SK-MEL-5 (cell line): ENCODE results near the gene CHID1. TPM values are rescaled to one million over a fixed set of nuclear protein-coding genes. Genes with fewer than 3 reads are reported as not detected.

Experiments used
- DNase-seq: peaks from one replicate; pipeline ENCODE4 v3.0.0-alpha.2; 2016; ENCODE audit warnings: low read depth, low spot score
- in situ Hi-C: cut with HindIII; loops from 2 replicates; pipeline ENCODE4 v1.10.0; 2016; ENCODE audit warnings: low sequenced_read_pairs, high pct_unique_total_duplicates, low pct_unique_long_range_greater_than_20kb
- total RNA-seq: library from RNA; depleted of rRNA; stranded (reverse); fragments of >200 nt; shearing (Covaris generic); gene quantifications from 2 replicates; pipeline ENCODE4 v1.2.3, GENCODE V29; 2014

Gene CHID1
- total RNA-seq, 1 experiment from 2014 or later: 31.0 TPM

DNA sequence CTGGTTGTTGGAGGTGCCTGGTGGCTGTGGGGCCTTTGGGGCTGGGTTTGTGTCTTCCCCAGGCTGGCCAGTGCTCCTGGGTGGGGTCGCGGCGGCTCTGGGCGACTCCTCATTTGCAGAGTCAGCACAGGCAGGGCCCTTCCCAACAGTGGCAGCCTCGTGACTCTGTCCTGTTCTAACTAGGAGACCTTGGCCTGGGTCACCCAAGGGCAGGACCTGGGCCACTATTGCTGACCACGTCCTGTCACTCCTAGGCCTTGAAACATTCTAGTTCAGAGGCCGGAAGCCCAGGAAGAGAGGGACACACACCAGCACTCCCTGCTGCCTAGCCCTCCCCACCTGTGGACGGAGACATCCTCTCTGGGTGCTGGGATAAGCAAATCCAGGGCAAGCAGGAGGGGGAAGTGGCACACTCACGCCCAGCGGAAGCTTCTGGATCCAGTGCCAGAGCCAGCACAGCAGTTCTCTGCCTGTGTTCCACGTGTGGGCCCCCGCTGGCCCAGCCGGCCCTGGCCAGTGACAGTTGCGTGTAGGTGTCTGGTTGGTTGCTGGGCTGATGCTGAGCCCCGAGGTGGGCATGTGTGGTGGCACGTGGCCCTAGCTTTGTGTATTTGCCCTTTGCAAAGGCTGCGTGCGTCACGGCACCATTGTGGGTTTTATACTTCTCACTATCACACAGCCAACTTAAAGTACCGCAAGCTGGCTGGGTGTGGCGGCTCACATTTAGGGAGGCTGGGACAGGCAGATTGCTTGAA is 4.3 kb upstream of the CHID1 start:
- in situ Hi-C loops: no loop called here
- no peak for DNase-seq

DNA sequence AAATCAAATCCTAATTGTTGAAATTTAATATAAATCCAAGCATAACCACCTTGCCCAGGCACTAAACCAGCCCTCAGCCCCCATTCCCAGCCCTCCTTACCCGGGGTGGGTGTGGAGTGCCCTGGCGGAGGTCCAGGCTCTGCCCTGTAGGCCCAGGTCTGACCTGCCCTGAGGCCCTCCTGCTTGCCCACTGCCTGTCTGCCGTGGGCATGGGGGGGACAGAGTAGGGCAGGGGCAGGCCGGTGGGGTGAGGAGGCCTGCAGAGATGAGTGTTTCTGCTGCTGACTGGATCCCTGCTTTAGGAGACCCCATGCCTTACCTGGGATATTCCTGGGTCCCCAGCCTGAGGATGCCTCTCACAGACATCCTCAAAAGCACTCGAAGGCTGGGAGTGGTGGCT is 3.6 kb upstream of the CHID1 start:
- in situ Hi-C loops: no loop called here
- no peak for DNase-seq

DNA sequence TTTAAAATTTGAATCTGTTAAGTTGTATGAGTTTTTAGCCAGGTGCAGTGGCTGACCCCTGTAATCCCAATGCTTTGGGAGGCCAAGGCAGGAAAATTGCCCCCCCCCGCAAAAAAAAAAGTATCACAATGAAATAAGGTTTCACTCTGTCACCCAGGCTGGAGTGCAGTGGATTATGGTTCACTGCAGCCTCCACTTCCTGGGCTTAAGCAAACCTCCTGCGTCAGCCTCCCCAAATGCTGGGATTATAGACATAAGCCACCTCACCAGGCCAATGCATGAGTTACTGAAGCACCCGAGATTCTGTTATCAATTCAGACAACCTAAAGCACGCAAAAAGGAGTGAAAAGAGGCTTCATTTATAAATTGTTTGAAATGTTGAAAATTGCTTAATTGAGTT is 2.4 kb upstream of the CHID1 start:
- in situ Hi-C loops: no loop called here

DNA sequence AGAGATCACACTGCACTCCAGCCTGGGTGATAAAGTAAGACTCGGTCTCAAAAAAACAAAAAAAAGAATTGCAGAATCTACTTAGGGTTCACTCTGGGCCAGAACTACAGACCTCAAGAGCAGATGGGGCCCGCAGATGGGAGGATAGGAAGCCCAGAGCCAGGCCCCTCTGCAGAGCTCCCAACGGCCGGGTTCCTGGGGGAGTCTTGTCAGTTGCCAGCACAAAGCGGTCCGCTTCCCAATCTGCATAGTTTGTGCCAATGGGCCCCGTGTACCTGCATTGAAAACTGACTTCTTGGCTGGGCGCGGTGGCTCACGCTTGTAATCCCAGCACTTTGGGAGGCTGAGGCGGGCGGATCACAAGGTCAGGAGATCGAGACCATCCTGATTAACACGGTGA is 1.7 kb upstream of the CHID1 start:
- in situ Hi-C loops: no loop called here

More for the DNA sequence above, 2.4 kb upstream of the CHID1 start:
- DNase-seq: no peak

DNA sequence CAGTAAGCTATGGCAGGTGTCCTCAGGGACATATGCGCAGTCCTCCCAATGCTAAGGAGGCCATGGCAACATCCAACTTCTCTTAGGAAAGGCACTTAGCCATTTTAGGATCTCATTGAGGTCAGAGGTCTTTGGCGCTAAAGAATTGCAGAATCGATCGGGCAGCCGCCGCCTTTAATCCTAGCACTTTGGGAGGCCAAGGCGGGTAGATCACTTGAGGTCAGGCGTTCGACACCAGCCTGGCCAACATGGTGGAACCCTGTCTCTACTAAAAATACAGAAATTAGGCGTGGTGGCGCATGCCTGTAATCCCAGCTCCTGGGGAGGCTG is 1.2 kb upstream of the CHID1 start:
- in situ Hi-C loops: no loop called here
- DNase-seq: no peak

More for the DNA sequence above, 1.7 kb upstream of the CHID1 start:
- no peak for DNase-seq

DNA sequence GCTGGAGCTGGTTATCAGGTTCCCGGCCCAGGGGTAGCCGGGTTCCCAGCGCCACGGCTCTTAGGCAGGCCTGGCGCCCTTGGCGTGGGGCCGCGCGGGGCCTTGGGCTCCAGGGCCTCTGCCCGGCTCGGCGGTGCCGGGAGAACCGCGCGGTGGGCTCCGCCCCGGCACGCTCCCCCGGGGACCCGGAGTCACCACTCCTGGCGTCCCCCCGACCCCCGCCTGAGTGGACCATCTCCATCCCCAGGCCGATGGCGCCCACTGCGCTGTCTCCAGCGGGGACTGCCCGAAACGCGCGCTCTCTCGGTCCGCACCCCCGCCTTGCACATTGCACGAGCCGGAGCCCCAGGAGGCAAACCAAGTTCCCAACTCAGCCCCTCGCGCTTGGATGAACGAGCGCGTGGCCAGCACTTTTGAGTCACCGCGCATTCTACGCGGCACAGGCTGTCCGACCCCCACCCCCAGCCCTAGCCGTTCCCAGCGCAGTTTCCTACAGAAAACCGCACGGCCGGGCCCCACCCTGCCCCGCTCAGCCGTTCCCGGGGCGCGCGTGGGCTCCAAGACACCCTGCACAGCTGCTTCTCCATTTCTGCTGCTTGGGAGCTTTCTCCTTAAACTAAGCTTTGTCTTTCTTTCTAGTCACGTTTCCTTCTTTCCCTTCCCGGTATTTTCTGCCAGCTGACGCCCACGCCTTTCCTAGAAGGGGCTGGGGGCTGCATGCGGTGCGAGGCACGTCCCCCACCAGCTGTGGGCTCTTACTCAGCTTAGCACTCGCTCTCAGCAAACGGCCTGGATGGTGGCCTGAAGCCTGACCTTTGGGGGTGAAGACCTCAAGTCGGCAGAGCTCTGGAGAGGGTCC is 650 bp upstream of the CHID1 start:
- in situ Hi-C loops: no loop called here
- DNase-seq: peak; percentile 17

DNA sequence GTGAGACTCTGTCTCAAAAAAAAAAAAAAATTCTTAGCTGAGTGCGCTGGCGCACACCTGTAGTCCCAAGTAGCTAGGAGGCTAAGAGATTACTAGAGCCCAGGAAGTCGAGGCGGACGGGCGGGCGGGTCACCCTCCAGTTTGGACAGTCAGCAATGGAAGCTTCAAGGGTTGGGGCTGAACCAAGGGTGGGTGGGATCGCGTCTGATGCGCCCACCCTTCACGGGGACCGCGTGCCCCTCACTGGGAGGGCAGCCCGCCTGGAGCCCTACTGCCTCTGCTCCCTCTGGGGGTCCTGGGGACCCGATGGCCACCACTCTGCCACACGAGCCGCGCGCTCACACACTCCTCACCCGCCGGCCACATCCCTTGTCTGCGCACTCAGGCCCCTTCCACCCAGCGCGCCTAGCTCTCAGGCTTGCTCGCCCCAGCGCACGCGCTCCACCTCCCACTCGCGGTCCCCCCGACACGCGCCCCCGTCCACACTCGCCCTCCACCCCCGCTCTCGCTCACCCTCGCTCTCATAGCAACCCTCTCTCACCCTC is 494 bp downstream of the CHID1 start:
- in situ Hi-C loops: no loop called here

DNA sequence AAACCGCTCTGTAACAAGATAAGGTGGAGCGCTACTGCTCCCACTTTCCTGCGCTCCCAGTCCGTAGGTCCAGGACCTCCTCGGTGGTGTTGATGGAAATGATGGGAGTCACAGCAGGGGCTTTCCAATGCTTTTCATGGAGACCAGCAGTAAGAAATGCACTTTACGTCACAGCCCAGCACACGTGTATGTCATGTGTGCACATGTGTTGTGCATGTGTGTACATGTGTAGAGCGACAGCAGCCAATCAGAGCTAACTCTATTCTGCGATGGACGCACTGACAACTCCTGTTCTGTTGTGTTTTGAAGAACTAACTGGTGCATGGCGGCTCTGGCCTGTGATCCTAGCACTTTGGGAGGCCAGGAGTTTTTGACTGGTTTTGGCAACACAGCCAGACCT is 1.2 kb downstream of the CHID1 start:
- no peak for DNase-seq
- in situ Hi-C loops: no loop called here

More for the DNA sequence above, 494 bp downstream of the CHID1 start:
- no peak for DNase-seq

DNA sequence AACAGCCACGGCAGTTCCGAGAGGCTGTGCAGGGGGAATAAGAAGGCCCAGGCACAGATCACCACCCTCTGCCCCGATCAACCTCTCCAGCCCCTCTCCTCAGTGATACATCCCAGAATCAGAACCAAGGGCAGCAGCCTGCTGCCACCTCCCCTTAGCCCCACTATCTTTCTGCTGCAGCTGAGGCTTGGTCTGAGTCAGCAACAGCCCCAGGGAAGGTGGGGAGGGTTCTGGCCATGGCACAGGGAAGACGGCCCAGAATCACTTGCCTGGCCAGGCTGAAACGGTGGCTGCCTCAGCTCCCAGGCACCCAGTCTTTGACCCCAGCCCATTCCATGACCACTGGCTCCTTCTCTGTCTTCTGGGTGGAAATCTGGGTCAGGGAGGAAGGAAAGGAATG is 2.3 kb downstream of the CHID1 start:
- in situ Hi-C loops: no loop called here
- DNase-seq: no peak

DNA sequence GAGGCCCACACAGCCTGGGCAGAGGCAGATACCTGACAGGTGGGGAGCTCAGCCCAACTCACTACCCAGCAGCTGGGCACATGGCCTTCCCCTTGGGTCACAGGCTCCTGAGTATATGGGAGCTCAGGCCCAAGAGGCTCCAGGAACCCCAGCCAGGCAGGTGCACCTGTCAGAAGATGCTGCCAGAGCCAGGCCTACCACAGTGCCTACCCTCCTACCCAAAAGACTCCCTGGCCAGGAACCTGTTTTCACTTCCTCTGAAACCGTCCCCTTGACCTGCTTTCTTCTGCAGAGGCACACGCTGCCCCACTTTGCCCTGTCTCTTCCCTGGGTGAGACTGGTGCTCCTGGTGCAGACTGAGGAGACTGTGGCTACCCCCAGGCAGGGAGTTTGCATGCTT is 2.9 kb downstream of the CHID1 start:
- no peak for DNase-seq
- in situ Hi-C loops: no loop called here

DNA sequence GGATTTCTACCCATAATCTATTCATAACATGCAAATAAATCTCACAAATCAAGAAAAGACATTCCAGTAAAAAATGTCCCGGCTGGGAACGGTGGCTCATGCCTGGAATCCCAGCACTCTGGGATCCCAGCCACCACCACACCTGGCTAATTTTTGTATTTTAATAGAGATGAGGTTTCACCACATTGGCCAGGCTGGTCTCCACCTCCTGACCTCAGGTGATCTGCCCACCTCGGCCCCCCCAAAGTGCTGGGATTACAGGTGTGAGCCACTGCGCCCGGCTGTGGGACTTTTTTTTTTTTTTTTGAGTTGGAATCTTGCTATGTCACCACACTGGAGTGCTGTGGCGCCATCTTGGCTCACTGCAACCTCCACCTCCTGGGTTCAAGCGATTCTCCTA is 4.7 kb downstream of the CHID1 start:
- DNase-seq: no peak
- in situ Hi-C loops: no loop called here

DNA sequence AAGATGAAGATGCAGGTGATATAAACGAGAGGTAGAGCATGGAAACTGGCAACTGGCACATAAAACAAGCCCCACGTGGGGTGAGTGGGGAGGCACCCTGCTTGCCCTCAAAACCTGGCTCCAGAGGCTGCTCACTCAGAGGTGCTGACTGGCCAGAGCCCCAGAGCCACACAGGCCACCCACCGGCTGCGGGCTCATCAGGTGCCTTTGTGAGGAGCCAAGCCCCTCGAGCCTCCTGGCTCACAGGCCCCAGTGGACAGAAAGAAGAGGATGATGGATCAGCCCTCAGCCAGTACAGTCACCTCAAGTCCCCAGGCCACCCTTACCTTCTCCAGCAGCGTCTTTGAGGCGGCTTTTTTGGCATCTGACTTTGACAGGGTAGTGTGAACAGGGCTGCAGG is 6.2 kb downstream of the CHID1 start:
- in situ Hi-C loops: no loop called here
- no peak for DNase-seq

DNA sequence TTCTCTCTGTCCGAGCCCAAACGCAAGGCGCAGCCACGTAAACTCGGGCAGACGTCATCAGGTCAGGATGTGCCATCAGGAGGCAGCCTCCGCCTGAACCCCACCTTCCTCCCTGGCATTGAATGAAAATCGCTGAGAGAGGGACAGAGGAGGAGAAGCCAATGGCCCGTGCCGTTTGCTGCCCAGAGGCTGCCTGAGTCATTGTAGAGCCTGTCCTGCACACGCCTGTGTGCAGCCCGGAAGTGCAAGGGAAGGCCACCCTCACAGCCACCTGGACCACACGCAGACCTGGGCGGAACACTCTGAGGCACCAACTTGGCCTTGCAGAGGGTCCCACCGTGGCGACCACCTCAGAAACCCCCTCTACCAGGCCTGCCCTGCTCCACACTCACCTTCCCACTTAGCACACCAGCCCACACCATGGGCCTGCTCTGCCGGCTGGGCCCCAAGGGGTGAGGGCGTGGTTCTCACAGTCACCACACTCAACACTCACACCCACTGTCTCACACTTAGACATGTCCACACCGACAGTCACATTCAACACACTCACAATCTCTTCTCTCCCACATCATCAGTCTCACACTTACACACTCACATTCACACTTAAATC is 9.1 kb downstream of the CHID1 start:
- in situ Hi-C loops: no loop called here

DNA sequence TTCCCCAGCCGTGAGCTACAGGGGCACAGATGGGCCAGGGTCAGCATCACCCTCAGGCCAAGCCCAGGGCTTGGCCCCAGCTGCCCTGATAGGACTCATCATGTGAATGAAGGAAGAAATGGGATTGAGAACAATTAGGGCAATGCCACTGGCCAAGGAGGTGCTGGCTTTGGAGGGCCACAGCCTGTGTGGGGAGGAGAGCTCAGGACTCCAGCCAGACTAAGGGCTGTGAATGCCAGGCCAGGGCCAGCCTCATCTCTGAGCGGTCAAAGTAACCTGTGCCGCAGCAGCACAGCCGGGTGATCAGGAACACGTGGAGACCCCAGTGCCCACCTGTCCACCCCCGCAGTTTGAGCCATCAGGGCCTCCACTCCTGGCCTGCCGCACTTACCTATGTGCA is 10.1 kb downstream of the CHID1 start:
- no peak for DNase-seq
- in situ Hi-C loops: no loop called here

More for the DNA sequence above, 9.1 kb downstream of the CHID1 start:
- DNase-seq: no peak

DNA sequence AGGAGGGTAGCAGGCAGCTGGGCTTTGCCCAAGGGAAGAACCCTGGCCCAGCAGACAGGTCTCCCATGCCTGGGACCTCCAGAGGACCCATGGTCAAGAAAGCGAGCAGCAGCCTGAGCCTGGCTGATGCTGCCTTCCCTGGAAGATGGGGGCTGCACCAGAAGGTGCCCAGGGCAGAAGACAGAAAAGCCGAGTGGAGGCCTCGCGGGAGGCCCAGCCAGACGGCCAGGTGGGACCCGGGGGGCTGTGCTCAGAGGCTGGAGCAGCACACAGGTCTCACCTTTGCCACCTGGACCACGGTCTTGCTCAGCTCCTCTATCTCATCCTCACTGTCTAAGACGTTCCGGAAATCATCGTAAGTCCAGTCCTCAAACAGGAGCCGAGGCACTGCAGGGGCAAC is 10.9 kb downstream of the CHID1 start:
- in situ Hi-C loops: no loop called here
- DNase-seq: no peak

DNA sequence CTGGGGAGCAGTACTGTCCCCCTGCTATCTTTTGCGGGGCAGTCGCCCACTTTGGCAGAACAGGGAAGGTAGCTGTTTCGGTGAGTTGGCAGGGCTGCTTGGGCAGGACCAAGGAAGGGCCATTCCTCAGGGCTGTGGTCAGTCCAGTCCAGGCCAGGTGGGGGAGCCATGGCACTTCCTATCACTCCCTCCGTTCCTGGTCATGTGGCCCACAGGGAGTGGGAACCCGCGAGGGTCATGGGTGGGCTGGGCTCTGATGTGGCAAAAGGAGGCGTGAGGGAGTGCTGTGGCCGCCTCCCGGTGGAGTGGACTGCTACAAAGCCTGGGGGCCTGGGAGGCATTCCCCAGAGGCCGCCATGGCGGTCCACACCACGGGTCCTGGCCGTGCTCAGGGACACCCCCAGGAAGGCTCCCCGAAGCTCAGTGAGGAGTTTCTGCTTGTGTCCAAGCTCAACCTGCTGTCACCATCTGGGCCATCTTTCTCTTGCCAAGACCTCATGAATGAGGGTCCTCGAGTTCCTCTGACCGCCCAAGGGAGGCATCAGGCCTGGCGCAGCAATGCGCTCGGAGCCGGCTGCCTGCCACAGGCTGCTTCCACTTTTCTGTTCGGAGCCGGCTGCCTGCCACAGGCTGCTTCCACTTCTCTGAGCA is 11.9 kb downstream of the CHID1 start:
- in situ Hi-C loops: no loop called here
- peak; percentile 47 for DNase-seq

DNA sequence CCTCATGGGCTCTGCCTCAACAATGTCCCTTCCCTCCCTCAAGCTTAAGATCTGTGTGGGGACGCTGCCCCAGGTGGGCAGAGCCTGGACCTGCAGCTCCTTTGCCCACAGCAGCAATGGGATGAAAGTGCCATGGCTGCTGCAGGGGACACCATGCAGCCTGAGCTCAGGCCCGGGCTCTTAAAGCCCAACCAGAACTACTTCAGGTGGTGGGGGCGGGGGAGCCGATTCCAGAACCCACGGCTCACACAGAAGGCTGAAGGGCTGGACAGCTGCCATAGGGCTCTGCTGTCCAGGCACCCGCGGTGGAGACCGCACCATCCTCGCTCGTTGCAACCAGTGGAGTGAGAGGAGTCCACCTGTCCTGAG is 12.5 kb downstream of the CHID1 start:
- in situ Hi-C loops: no loop called here
- peak; percentile 21 for DNase-seq
